GM21786 (cell line): ENCODE results near the gene SMAD6.

ENCODE experiments used
- ATAC-seq: cut with Tn5 transposase; IDR thresholded peaks from one replicate; pipeline ENCODE4 v1.9.1; 2021; ENCODE audit not compliant: unreplicated experiment

SMAD6 gene

DNA sequence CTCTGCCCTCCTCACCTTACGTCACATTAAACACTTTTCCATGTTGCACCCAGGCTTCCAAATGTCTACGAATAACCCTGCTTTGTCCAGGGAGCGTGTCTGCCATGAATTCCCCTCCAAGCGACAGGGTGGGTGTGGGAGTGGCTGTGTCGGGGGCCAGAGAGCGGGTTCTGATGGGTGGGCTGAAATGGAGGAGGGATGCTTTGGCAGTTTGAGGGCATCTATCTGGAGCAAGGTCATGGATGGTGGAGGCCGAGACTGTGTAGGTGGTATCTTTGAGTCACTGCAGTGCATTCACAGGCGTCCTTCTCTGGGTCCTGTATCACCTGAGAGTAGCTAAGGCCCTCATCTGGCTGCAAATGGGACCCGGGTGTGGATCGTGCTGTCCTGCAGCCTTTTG, 36.6 kb downstream of the SMAD6 start:
- no peak for ATAC-seq

DNA sequence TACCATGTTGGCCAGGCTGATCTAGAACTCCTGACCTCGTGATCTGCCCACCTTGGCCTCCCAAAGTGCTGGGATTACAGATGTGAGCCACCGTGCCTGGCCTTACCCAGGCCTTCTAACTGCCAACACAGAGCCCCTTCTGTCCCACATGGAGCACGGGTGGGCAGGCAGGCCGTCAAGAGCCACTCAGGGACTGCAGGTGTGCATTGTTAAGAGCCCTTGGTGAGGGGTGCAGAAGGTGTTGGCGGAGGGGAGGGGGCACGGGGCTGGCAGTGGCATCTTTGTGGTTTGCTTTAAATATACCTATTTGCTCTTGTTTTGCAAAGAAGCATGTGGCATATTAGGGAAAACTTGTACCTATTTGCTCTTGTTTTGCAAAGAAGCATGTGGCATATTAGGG, 37.3 kb downstream of the SMAD6 start:
- no peak for ATAC-seq

DNA sequence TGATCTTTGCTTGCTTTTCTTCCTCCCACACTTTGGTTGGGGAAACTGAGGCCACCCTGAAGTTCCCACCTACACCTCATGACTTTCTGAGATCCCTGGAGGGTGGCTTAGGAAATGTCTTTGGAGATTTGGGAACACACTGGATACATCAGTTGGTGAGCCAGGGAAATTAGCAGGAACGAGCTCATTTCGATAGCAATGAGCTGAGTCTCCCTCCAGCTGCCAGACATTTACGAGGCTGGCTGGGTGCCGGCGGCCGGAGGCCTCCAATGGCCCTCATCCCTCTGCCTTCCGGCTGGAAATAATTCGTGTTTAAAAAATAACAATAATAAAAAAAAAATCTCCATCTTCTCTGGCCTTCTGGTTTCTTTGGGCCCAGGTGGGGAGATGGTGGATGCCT, 38.8 kb downstream of the SMAD6 start:
- ATAC-seq = no peak

DNA sequence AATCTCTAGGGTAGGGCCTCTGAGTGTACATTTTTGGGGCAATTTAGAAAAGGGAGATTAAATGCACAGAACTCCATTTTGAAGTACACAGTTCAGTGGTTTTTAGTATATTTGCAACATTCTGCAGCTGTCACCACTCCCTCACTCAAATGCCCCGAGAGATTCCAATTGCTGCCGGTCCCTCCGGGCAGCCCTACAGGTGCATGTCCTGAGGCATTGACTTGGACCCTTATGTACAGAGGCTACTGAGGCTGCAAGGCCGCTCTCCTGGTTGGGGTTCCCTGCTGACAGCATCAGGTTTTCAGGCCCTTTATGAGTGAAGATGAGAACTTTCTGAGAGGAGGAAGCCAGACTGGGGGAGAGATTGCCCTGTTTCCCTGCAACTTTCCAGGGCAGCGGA, 39.6 kb downstream of the SMAD6 start:
- no peak for ATAC-seq

DNA sequence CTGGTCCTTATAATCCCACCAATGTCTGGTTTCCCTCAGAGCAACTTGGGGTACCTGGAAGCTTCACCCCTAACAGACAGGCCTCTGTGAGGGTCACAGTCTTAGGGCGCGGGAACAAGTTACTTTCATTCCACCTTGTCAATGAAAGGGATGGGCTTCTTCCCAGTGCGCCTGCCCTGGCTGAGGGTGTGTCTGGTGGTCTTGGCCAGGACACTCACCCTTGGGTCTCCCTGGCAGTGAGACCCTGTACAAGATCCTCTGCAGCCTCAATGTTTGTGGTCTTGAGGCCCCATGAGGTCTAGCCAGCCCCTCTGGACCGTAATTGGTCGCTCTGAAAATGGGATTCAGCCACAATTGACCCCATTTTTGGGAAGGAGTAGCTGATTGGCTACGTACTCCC, 40.2 kb downstream of the SMAD6 start:
- ATAC-seq = no peak

DNA sequence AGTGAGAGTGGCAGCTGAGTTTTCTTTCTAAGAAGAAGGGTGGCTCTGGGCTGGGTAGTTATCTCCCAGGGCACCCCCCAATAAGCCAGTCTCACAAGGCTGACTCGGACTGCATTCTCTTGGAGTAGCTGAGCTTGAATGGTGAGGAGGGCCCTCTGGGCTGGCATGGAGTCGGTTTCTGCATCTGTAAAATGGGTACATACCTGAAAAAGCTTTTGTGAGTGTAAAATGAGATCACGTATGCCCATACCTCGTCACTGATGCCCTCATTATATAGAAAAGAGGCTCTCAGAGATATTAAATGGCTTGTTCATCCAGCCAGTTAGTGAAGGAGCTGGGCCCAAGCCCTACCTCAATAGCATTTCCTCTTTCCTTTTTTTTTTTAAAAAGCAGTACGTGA, 41.2 kb downstream of the SMAD6 start:
- ATAC-seq = no peak

DNA sequence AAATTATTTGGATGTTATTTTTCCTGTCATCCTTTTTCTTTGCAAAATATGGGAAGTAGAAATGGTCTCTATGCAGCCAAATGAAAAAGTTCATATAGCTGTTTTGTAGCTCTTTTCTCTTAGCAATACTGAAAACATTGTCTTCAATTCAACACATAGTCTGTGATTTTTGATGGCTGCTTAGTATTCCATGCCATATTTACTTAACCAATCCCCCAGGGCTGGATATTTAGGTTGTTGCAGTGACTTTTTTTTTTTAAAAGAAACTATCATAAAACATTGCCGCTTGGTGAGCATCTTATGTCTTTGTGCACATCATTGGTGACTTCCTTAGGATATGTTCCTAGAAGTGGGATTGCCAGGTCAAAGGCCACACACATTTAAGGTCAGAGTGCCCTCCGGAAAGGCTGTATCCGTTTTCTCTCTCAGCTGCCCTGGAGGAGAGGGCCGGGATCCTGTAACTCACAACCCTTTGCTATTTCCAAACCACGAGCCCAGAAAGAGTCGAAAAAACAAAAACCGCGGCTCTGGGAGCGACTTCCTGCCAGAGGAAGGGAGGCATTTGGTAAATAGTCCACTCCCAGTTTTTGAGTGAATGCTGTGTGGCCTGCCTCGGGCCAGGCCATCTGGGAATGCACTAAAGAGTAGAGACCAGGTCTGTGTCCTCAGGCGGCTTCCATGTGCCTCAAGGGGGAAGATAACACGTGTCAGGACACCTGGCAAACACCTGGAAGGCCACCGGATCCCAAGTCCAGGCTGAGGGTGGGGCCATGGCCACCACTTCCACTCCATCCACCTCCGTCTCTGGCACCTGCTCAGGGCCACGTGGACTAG, 41.9 kb downstream of the SMAD6 start:
- ATAC-seq = no peak

DNA sequence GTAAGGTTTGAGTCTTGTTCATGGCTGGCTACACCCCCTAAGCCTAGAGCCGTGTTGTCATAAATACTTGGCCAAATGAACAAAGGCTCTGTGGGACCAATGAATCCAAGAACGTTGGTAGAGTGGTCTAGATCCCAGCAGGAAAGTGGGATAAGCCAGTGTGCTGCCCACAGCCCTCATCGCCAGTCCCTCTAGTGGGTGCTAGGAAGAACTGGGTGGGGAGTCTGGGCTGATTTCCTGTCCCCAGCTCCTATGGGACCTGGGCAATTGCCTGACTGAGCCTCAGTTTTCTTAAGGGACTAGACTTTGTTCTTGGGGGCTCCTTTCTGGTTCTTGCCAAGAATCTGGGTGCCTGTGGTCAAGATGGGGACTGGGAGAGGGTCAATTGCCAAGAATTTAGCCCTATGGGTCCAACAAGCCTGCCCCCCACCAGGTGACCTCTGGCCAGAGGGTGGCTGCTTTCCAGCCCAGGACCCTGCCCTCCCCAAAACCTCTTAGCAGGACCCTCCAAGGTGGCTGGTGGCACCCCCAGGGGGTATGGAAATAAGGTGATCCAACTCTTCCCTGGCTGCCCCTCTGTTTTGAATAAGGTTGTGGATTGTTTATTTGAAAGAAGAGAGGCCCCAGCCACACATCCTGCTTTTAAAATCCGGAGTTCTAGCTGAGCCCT, 42.7 kb downstream of the SMAD6 start:
- no peak for ATAC-seq

DNA sequence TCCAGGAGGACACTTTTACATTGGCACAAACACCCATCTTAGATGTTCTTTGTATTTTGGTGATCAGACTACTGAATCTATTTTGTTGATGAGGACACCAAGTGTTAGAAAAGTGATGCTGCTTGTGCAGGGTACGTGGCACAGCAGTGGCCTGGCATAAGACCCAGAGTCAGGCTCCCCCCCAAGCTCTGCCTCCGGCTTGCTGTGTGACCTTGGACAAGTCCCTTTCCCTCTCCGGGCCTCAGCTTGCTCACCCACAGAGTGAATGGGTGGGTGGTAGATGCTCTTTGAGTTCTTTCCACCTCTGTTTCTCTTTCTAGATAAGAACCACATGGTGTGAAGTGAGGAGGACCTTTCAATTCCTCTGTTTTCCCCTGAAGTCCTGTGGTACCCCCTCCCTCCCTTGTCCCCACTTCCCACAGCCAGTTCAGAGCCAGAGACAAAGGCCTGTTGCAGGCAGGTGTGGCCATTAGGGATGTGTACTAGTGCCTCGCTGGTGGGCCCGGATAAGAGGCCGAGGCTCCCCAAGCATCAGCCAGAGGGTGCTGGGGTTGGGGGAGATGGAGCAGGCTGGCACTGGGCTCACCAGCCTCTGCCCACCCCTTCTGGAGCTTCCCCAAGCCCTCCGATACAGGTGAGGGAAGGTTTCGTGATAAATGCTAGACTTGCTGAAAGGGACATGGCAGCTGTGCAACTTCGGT, 43.6 kb downstream of the SMAD6 start:
- no peak for ATAC-seq

DNA sequence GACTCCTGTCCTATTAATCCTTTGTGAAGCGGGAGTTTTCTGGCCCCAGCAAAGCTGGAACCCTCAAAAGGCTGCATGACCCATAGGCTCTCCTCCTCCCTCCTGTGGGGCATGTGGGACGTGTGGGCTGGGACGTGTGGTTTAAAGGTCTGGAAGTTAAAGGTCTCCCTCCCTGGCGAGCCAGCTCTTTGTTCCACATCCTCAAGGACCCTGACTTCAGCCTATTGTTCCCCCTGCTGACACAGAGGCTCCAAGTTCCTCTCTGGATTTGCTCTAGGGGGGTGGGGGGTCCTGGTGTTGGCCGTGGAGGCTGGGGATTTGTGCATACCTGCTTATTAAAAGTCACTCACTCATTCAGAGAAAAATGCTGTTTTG, 44.2 kb downstream of the SMAD6 start:
- ATAC-seq = no peak

DNA sequence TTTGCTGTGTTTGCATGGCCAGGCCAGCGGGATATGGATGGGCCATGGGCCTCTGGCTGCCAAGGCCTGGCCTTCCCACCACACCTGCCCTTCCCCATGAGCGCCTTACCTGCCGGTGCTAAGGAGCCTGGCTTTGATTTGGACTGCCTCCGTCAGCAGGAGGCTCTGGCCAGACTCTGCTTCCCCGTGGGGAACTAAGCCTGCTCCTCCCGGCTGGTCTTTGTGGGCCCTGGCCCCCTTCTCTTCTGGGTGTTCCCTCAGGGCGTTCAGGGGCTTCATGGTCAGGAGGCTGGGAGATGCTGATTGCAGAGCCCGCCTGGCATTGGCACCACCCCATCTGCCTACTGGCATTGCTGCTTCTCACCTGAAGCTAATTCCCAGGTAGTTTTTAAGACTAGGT, 45.2 kb downstream of the SMAD6 start:
- ATAC-seq = no peak

DNA sequence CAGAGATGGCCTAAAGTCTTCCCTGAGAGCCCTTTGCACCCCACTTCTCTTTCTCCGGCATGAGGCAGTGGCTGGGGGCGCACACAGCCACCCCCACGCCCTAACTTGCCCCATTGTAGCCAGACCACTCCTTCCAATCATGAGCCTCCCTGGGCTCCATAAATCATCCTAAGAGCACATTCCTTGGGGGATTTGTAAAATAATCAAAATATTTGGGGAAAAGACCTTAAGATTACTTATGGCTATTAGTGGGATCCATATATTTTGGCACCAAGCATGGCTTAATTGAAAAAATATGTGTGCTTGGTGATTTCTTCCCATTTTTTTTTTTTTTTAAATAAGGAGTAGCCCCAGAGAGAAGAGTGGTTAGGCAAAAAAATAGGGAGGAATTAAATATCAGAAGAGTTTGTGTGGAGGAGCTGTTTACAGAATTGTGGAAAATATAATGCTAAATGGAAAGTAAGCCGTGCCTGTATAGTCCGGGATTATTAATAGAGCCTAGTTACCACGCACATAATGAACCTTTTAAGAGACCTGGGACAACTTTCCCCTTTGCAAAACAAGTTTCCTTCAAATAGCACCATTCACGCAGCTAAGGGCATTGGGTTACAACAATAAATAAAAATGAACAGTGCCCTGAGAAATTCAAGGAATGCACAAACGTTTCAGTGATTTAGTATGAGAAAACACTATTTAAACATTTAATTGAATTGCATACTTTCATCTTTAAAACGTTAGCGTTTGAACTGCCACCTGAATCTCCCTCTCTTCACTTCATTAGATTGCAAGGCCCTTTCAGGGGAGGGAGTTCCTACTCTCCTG, 46.1 kb downstream of the SMAD6 start:
- ATAC-seq = no peak

DNA sequence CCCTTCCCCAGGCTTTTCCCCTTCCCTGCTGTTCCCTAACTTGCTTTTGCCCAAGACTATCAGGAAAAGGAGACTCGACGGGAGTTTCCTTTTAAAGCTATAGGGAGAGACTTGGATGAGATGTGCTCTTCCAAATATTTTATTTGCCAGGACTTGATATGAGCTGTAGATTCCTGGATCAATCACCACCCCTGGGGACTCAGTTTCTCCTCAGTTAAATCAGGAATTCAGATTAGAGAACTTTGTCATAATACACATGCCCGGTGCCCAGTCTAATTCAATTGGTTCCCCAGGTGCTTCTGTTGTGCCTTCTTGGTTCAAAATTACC, 46.6 kb downstream of the SMAD6 start:
- no peak for ATAC-seq

DNA sequence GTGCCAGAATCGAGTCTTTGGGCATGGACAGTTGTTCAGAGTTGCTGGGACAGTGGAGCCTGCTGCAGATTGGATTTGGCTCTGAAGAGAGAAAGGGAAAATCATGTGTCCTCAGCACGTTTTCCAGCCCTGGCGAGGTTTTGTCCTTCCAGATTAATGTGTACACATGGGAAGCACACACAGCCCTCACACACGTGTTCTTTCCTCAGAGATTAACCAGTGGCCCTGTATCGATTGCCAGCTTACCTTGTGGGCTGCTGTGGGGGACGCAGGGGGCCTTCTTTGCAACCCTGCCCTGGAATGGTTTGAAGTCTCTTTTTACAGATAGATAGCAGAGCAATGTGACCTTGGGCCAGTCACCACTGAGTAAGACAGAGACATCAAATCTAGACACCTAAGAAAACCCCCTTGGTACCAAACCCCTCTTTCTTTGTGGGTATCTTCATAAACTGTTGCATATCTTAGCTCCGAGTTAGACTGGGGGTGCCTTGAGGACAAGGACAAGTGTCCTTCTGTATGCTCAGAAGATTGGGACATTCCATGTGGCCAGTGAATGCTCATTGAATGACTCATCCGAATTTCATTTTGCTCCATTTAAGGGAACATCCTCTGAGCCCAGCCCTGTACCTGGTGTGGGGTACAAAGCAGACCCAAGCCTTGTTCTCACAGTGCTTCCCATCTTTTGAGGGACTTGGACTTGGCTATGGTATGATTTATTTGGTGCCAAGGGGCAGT, 48.0 kb downstream of the SMAD6 start:
- no peak for ATAC-seq

DNA sequence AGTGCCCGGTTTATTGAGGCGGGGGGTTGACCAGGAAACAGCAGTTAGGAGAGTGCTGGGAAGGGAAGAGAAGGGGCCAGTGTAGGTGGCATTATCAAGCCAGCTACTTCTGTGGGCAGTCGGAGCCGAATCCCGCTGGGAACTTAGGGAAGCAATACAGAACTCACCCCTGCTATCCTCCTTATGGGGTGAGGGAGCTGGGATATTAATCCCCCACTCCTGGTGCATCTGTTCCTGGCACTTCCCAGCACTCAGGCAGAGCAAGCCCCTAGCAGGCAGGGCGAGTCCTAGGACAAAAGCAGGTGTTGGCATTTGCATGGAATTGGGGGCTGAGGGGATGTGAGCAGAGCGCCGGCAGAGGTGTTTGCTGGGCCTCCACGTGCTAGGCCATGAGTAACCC, 48.6 kb downstream of the SMAD6 start:
- ATAC-seq = no peak

DNA sequence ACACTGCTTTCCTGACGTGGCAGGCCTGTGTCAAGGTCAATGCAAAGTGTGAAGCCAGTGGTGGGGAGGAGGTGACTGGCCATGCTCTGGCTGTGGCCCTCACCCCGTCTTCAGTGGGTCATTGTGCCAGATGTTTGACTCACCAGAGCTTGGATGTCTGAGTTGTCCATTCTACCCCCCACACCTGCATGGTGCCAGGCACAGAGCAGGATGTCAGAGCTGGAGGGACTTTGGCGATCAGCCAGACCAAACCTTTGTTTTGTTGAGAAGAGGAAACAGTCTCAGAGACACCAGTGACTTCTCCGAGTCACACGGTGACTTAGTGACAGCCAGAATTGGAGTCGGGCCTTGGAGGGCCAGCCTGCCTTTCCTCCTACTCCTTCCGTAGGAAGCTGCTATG, 49.5 kb downstream of the SMAD6 start:
- ATAC-seq = no peak

DNA sequence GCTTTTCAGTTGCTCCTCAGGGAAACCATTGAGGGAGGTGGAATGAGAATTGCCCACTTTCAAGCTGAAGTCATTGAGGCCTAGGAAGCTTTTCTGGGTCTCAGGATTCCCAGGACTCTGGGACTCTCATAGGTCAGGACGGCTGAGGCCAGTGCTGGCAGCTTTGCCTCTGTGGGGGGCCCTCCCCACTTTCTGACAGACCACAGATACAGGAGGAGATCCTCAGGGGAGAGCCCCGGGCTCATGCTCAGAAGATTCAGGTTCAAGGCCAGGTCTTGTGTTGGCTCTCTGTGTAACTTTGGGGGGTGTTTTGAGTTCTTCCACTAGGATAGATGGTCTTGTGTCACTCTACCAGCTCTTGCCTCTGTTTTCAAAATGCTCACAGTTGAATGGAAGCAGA, 50.0 kb downstream of the SMAD6 start:
- no peak for ATAC-seq

DNA sequence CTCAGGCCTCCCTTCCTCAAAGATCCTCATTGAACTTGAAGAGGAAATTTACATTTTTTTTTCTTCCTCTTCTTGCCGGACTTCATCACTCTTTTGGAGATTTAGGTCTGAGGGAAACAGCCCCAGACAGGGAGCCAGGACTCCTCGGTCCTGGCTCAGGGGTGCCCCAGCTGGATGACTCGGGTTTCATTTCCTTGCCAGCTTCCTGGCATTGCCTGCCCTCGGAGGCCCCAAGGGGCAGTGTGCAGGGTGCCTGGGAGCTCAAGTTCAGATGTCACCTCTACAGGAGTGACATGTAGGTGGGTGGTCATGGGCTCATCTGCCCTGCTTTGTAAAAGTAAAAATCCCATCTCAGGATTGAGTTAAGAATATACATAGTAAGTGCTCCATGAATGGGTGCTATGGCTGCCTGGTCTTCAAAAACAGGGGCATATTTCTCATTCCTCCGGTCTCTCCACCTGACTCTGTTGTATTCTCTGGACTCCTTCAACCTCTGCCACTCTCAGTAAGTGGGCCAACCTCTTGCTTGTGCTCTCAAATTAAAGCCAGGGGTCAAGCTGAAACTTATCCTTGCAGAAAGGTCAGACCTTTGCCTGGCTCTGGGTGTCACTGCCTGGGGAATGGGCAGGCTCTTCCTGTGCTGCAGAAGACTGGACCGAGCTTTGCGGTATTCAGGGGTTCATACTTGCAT, 51.8 kb downstream of the SMAD6 start:
- no peak for ATAC-seq

DNA sequence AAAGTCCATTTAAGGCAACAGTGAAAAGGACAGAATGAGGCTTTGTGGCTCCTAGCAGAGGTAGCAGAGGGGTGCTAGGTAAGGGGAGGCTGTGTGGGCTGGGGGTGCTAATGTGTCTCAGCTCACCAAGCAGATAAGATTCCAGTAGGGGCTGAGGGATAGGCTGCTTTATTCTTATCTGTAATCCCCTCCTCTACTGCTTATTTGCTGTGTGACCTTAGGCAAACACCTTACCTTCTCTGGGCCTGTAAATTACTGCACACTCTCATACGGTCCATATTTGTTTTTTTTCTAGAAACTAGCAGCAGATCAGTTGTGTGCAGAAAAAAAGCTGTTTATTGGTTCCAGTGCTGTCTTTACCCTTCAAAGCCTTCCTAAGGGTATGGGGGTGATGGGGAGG, 52.8 kb downstream of the SMAD6 start:
- no peak for ATAC-seq
